ENCODE measurements around the gene DNAAF8. TPM values are rescaled to one million over a fixed set of nuclear protein-coding genes. Genes with fewer than 3 reads are reported as not detected.

Gene DNAAF8
- polyA plus RNA-seq, 4 donors, result 0.67 to 0.84 TPM; not detected in 2

DNA sequence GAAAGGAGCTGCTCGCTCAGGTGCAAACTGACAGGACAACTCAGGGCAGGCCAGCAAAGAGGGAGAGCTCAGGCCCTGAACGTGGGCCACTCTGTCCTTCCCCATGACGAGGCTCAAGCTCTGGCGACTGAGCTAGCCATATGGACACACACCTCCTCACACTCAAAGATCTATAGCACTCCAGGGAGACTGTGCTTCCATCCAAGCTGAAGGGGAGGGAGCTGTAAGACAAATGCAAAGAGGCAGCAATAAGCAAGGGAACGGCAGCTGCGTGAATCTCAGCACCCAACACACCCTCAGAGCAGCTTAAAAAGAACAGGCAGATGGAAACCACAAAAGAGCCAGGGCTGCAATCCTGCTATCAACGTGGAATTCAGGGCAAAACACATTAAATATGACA, 27.5 kb upstream of the DNAAF8 start:
- no peak for DNase-seq
- 89 to 92% (median 91%) methylated on average over 7 of the region's 7 CpGs for WGBS, 3 donors

DNA sequence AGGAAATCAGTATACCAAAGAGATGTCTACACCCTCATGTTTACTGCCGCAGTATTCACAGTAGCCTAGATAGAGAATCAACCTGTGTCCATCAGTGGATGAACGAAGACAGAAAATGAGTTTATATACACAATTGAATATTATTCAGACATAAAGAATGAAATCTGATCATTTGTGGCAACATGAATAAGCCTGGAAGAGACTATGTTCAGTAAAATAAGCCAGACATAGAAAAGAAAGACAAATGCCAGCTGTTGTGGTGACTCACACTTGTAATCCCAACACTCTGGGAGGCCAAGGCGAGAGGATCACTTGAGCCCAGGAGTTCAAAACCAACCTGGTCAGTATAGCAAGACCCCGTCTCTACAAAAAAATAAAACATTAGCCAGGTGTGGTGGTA, 24.9 kb upstream of the DNAAF8 start:
- FAIRE-seq (no peak), DNase-seq (no peak)
- H3K4me3 ChIP-seq (ENCODE audit: low read depth in 1 of 3, low read length in 3 of 3), result no peak overlapping the region
- WGBS, 3 donors, result 95 to 96% (median 96%) methylated on average over 4 of the region's 4 CpGs
- H3K36me3 ChIP-seq (ENCODE audit: control insufficient read depth in 3 of 3, insufficient read depth in 2 of 3, low read depth in 1 of 3, low read length in 3 of 3), result peaks cover 7 to 65% (median 13%) of the 10 kb centered on the region in 3 donors
- no peaks in the 10 kb centered on the region for H3K9me3 ChIP-seq (ENCODE audit: control insufficient read depth in 2 of 2, insufficient read depth in 1 of 2, low read depth in 1 of 2, low read length in 1 of 2)
- no peak overlapping the region for H3K27ac ChIP-seq (ENCODE audit: low read depth in 1 of 3, low read length in 2 of 3)
- no peaks in the 10 kb centered on the region for H3K27me3 ChIP-seq (ENCODE audit: control insufficient read depth in 3 of 3, insufficient read depth in 3 of 3, low read length in 3 of 3)
- H3K4me1 ChIP-seq (ENCODE audit: control insufficient read depth in 3 of 3, insufficient read depth in 2 of 3, low read depth in 1 of 3, low read length in 2 of 3), result no peaks in the 10 kb centered on the region

More for the DNA sequence above, 27.5 kb upstream of the DNAAF8 start:
- H3K9me3 ChIP-seq (ENCODE audit: control insufficient read depth in 2 of 2, insufficient read depth in 1 of 2, low read depth in 1 of 2, low read length in 1 of 2), result no peaks in the 10 kb centered on the region
- H3K36me3 ChIP-seq (ENCODE audit: control insufficient read depth in 3 of 3, insufficient read depth in 2 of 3, low read depth in 1 of 3, low read length in 3 of 3), result peaks cover 4 to 69% (median 9%) of the 10 kb centered on the region in 3 donors
- no peak for FAIRE-seq
- no peak overlapping the region for H3K4me3 ChIP-seq (ENCODE audit: low read depth in 1 of 3, low read length in 3 of 3)
- H3K4me1 ChIP-seq (ENCODE audit: control insufficient read depth in 3 of 3, insufficient read depth in 2 of 3, low read depth in 1 of 3, low read length in 2 of 3), result peaks cover 0 to 11% (median 0%) of the 10 kb centered on the region in 3 donors
- H3K27me3 ChIP-seq (ENCODE audit: control insufficient read depth in 3 of 3, insufficient read depth in 3 of 3, low read length in 3 of 3), result no peaks in the 10 kb centered on the region
- no peak overlapping the region for H3K27ac ChIP-seq (ENCODE audit: low read depth in 1 of 3, low read length in 2 of 3)

DNA sequence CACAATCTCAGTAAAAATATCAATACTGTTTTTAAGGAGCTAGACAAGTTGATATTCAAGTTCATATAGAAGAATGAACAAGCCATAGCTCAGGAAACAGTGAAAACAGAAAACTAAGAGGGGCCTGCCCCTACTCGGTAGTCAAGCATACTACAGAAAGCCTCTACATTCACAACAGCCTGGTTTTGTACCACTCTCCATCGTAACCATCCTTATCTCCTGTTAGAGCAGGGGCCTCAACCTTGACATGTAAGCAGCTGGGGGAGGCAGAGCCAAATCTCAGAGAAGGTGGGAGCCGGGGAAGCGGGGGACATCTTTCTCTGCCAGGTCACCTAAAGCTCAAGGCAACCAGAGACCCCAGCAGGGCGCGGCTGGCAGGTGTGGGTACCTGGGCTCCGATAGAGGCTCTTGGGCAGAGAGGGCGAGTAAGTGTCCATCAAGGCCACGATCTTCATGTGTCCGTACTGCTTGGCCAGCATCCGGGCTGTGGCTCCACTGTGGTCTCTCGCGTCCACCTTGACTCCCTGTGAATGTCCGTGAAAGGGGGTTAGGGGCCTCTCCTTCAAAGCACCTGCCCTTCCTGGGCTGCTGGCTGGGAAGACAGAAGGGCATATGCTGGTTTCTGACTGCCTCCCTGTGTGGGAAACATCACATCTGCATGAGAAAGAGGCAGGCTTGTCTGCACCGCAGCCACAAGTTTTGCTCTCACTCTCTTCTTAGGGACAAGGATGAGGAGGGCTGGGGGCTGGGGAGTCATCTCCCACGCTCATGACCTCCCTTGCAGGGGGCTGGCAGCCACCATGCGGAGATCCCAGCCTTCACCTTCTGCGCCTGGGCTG, 20.5 kb upstream of the DNAAF8 start:
- Histone ChIP-seq H3K9me3 (ENCODE audit: control insufficient read depth in 2 of 2, insufficient read depth in 1 of 2, low read depth in 1 of 2, low read length in 1 of 2) (no peaks in the 10 kb centered on the region), H3K4me1 (ENCODE audit: control insufficient read depth in 3 of 3, insufficient read depth in 2 of 3, low read depth in 1 of 3, low read length in 2 of 3) (no peaks in the 10 kb centered on the region), H3K4me3 (ENCODE audit: low read depth in 1 of 3, low read length in 3 of 3) (no peak overlapping the region), H3K27me3 (ENCODE audit: control insufficient read depth in 3 of 3, insufficient read depth in 3 of 3, low read length in 3 of 3) (no peaks in the 10 kb centered on the region), H3K36me3 (ENCODE audit: control insufficient read depth in 3 of 3, insufficient read depth in 2 of 3, low read depth in 1 of 3, low read length in 3 of 3) (peaks cover 3 to 63% (median 6%) of the 10 kb centered on the region in 3 donors), H3K27ac (ENCODE audit: low read depth in 1 of 3, low read length in 2 of 3) (no peak overlapping the region)
- 90 to 93% (median 91%) methylated on average over 18 of the region's 18 CpGs for WGBS, 3 donors
- no peak for FAIRE-seq
- no peak for DNase-seq

DNA sequence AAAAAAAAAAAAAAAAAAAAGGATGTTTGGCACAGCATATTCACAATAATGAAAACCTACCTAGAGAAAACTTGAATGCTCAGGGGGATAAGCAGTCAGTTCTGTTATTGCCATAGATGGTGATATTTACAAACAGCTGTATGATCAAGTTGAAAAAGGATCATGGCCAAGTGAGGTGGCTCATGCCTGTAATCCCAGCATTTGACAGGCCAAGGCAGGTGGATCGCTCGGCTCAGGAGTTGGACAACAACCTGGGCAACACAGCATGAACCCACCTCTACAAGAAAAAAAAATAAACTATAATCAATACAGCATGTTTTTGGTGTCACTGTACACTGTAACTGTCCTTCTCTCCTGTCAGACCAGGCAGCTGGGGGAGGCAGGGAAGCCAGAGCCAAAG, 19.3 kb upstream of the DNAAF8 start:
- H3K27ac ChIP-seq (ENCODE audit: low read depth in 1 of 3, low read length in 2 of 3), result no peak overlapping the region
- H3K36me3 ChIP-seq (ENCODE audit: control insufficient read depth in 3 of 3, insufficient read depth in 2 of 3, low read depth in 1 of 3, low read length in 3 of 3), result peaks cover 3 to 65% (median 6%) of the 10 kb centered on the region in 3 donors
- no peaks in the 10 kb centered on the region for H3K9me3 ChIP-seq (ENCODE audit: control insufficient read depth in 2 of 2, insufficient read depth in 1 of 2, low read depth in 1 of 2, low read length in 1 of 2)
- no peak for DNase-seq
- H3K27me3 ChIP-seq (ENCODE audit: control insufficient read depth in 3 of 3, insufficient read depth in 3 of 3, low read length in 3 of 3), result no peaks in the 10 kb centered on the region
- FAIRE-seq, result no peak
- H3K4me1 ChIP-seq (ENCODE audit: control insufficient read depth in 3 of 3, insufficient read depth in 2 of 3, low read depth in 1 of 3, low read length in 2 of 3), result no peaks in the 10 kb centered on the region
- WGBS, 3 donors, result 91 to 95% (median 94%) methylated on average over 2 of the region's 2 CpGs
- no peak overlapping the region for H3K4me3 ChIP-seq (ENCODE audit: low read depth in 1 of 3, low read length in 3 of 3)

DNA sequence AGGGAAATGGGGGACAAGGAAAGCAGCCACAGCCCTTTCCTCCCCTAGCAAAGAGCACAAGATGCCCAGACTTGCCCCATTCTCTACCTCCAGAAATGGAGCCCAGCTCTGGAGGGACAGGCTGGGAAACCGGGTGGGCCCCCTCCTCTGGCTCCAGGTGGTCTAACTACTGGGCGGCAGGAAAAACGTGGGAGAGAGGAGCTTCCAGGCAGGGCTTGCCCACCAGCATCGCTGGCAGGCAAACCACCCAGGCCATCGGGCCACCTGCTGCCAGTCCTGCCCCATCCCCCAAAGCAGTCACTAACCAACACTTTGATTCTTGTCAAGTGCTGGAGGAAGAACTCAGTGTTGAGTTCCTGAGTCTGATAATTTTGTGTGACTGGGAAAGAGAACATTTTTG, 15.9 kb upstream of the DNAAF8 start:
- Histone ChIP-seq H3K36me3 (ENCODE audit: control insufficient read depth in 3 of 3, insufficient read depth in 2 of 3, low read depth in 1 of 3, low read length in 3 of 3) (peaks cover 4 to 63% (median 6%) of the 10 kb centered on the region in 3 donors), H3K27me3 (ENCODE audit: control insufficient read depth in 3 of 3, insufficient read depth in 3 of 3, low read length in 3 of 3) (no peaks in the 10 kb centered on the region), H3K4me3 (ENCODE audit: low read depth in 1 of 3, low read length in 3 of 3) (no peak overlapping the region), H3K27ac (ENCODE audit: low read depth in 1 of 3, low read length in 2 of 3) (no peak overlapping the region), H3K4me1 (ENCODE audit: control insufficient read depth in 3 of 3, insufficient read depth in 2 of 3, low read depth in 1 of 3, low read length in 2 of 3) (no peaks in the 10 kb centered on the region), H3K9me3 (ENCODE audit: control insufficient read depth in 2 of 2, insufficient read depth in 1 of 2, low read depth in 1 of 2, low read length in 1 of 2) (no peaks in the 10 kb centered on the region)
- no peak for FAIRE-seq
- WGBS, 3 donors, result 78 to 83% (median 79%) methylated on average over 5 of the region's 5 CpGs
- no peak for DNase-seq

DNA sequence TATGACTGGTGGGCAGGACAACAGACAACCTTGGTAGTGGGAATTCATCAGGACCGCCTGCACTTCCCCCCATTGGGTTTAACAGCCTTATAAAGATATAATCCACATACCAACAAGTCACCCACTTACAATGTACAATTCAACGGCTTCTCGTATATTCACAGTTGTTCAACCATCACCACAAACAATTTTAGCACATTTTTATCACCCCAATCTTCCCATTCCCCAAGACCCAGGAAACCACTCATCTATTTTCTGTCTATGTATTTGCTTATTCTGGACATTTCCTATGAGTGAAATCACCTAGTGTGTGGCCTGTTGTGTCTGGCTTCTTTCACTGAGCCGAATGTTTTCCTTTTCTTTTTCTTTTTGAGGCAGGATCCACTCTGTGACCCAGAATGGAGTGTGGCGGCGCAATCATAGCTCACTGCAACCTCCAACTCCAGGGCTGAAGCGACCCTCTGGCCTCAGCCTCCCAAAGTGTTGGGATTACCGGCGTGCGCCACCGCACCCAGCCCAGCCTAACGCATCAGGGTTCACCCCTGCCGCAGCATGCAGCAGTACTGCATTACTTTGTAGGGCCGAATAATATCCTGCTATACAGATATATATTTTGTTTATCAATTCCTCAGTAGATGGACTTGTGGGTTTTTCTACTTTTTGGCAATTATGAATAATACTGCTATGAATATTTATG, 11.1 kb upstream of the DNAAF8 start:
- Histone ChIP-seq H3K27me3 (ENCODE audit: control insufficient read depth in 3 of 3, insufficient read depth in 3 of 3, low read length in 3 of 3) (no peaks in the 10 kb centered on the region), H3K4me1 (ENCODE audit: control insufficient read depth in 3 of 3, insufficient read depth in 2 of 3, low read depth in 1 of 3, low read length in 2 of 3) (no peaks in the 10 kb centered on the region), H3K4me3 (ENCODE audit: low read depth in 1 of 3, low read length in 3 of 3) (no peak overlapping the region), H3K9me3 (ENCODE audit: control insufficient read depth in 2 of 2, insufficient read depth in 1 of 2, low read depth in 1 of 2, low read length in 1 of 2) (no peaks in the 10 kb centered on the region), H3K27ac (ENCODE audit: low read depth in 1 of 3, low read length in 2 of 3) (no peak overlapping the region), H3K36me3 (ENCODE audit: control insufficient read depth in 3 of 3, insufficient read depth in 2 of 3, low read depth in 1 of 3, low read length in 3 of 3) (peaks cover 3 to 56% (median 7%) of the 10 kb centered on the region in 3 donors)
- FAIRE-seq (no peak), DNase-seq (no peak)
- 94 to 95% (median 94%) methylated on average over 14 of the region's 14 CpGs for WGBS, 3 donors

DNA sequence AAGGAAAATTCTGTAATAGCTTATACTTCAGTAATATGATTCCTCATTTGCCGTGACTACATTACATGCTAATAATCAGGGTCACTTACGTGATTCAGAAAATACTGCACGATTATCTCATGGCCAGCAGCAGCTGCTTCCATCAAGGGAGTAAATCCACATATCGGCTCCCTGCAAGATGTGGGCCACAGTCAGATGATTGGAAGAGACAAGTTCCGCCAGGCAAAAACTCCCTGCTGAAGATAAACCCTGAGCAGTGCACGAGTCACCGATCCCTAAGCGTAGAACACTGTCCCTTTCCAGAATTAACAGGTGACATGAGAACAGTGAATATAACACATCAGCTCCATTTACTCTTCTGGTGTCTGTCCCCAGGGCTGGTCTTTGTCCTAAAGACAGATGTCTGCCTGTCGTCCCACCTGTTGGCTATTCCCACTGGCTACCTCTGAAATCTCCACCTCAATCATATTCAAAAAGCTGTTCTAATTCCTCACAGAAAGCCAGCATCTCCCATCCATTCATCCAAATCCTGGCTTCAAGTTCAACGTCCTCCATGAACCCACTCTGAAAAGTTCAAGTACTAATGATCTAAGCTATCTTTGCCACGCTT, 9.6 kb upstream of the DNAAF8 start:
- peaks cover 5 to 56% (median 7%) of the 10 kb centered on the region in 3 donors for H3K36me3 ChIP-seq (ENCODE audit: control insufficient read depth in 3 of 3, insufficient read depth in 2 of 3, low read depth in 1 of 3, low read length in 3 of 3)
- H3K27ac ChIP-seq (ENCODE audit: low read depth in 1 of 3, low read length in 2 of 3), result no peak overlapping the region
- WGBS, 3 donors, result 91 to 97% (median 95%) methylated on average over 11 of the region's 11 CpGs
- H3K27me3 ChIP-seq (ENCODE audit: control insufficient read depth in 3 of 3, insufficient read depth in 3 of 3, low read length in 3 of 3), result no peaks in the 10 kb centered on the region
- H3K4me3 ChIP-seq (ENCODE audit: low read depth in 1 of 3, low read length in 3 of 3), result no peak overlapping the region
- H3K4me1 ChIP-seq (ENCODE audit: control insufficient read depth in 3 of 3, insufficient read depth in 2 of 3, low read depth in 1 of 3, low read length in 2 of 3), result no peaks in the 10 kb centered on the region
- DNase-seq, result no peak
- H3K9me3 ChIP-seq (ENCODE audit: control insufficient read depth in 2 of 2, insufficient read depth in 1 of 2, low read depth in 1 of 2, low read length in 1 of 2), result no peaks in the 10 kb centered on the region
- FAIRE-seq, result no peak

DNA sequence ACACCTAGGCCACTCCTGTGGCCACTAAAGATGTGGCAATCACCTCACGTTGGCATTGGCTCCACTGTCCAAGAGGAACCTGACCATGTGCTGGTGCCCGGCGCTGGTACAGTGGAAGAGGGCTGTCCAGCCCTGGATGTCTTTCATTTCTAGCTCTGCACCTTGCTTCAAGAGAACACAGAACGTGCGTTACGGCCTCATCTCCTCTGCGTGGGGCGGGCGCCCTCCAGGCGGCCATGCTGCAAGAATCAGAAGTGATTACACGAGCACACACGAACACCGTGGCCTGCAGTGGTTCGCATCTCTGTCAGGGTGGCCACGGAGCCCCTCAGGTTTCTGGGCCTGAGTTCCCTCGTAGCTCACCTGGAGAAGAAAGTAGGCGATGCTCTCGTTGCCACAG, 7.7 kb upstream of the DNAAF8 start:
- Histone ChIP-seq H3K36me3 (ENCODE audit: control insufficient read depth in 3 of 3, insufficient read depth in 2 of 3, low read depth in 1 of 3, low read length in 3 of 3) (peaks cover 5 to 57% (median 7%) of the 10 kb centered on the region in 3 donors), H3K9me3 (ENCODE audit: control insufficient read depth in 2 of 2, insufficient read depth in 1 of 2, low read depth in 1 of 2, low read length in 1 of 2) (no peaks in the 10 kb centered on the region), H3K27me3 (ENCODE audit: control insufficient read depth in 3 of 3, insufficient read depth in 3 of 3, low read length in 3 of 3) (no peaks in the 10 kb centered on the region), H3K4me3 (ENCODE audit: low read depth in 1 of 3, low read length in 3 of 3) (no peak overlapping the region), H3K4me1 (ENCODE audit: control insufficient read depth in 3 of 3, insufficient read depth in 2 of 3, low read depth in 1 of 3, low read length in 2 of 3) (no peaks in the 10 kb centered on the region), H3K27ac (ENCODE audit: low read depth in 1 of 3, low read length in 2 of 3) (no peak overlapping the region)
- no peak for FAIRE-seq
- no peak for DNase-seq
- 92 to 96% (median 94%) methylated on average over 18 of the region's 18 CpGs for WGBS, 3 donors

Measured in small intestine (tissue), 7 donors.